Cardiac fibroblast (primary cell): ENCODE data around the gene ROBO2.

ENCODE experiments used
- DNase-seq, 2 donors: peaks; one replicate each; pipeline versions ENCODE4 v3.0.0 to v3.0.0-alpha.2; 2010; ENCODE audit warnings: low read depth in 2 of 2
- H3K4me3 ChIP-seq, 2 donors: replicated peaks in 1 of 2; 1 replicate in 1 of 2; 2 replicates in 1 of 2; pipeline ENCODE4 v1.5.1; 2011; ENCODE audit warnings: low read depth in 2 of 2, low read length in 2 of 2, mild to moderate bottlenecking in 2 of 2, moderate library complexity in 1 of 2
- CTCF ChIP-seq: IDR thresholded peaks from one replicate; pipeline ENCODE4 v1.5.1; 2011; ENCODE audit warnings: low read depth, mild to moderate bottlenecking, low read length, inconsistent platforms

Gene ROBO2

GRCh38 chr3:77648214-77648613, 608.3 kb downstream of the ROBO2 start:
- no peak overlapping the region for H3K4me3 ChIP-seq
- DNase-seq, result no peak
- no peak for TF ChIP-seq CTCF

- H3K4me3 ChIP-seq, result no peak overlapping the region
- no peak for DNase-seq
- no peak for TF ChIP-seq CTCF
Observed at GRCh38 chr3:77648664-77649063, 608.8 kb downstream of the ROBO2 start.

- no peak for DNase-seq
- no peak for TF ChIP-seq CTCF
- no peak overlapping the region for H3K4me3 ChIP-seq
Observed at GRCh38 chr3:77652624-77653023, 612.7 kb downstream of the ROBO2 start.

GRCh38 chr3:77655396-77655795, 615.5 kb downstream of the ROBO2 start:
- no peak for DNase-seq
- TF ChIP-seq CTCF, result no peak
- H3K4me3 ChIP-seq, result no peak overlapping the region

- H3K4me3 ChIP-seq, result no peak overlapping the region
- no peak for DNase-seq
- no peak for TF ChIP-seq CTCF
Observed at GRCh38 chr3:77660718-77661117, 620.8 kb downstream of the ROBO2 start.

GRCh38 chr3:77667901-77668300, 628.0 kb downstream of the ROBO2 start:
- no peak overlapping the region for H3K4me3 ChIP-seq
- DNase-seq, result no peak

More at GRCh38 chr3:77667901-77668300, 628.0 kb downstream of the ROBO2 start:
- TF ChIP-seq CTCF, result no peak
